Lung (tissue), 12 donors: Measurements from ENCODE around the gene APOB. TPM values are rescaled to one million over a fixed set of nuclear protein-coding genes. Genes with fewer than 3 reads are reported as not detected.

Experiments
- ATAC-seq: fragments of 200-7000 bp; cut with Tn5 transposase; one replicate; pipeline ENCODE4 v1.9.1; 2020; ENCODE audit warnings: moderate number of reproducible peaks; ENCODE audit not compliant: insufficient read depth, low FRiP score
- DNase-seq, 3 donors: peaks; one replicate each; pipeline ENCODE4 v3.0.0-alpha.2; 2013 to 2017
- H3K27ac ChIP-seq, 2 donors: one replicate each; pipeline ENCODE4 v1.5.1; 2013; ENCODE audit warnings: mild to moderate bottlenecking in 2 of 2, moderate library complexity in 2 of 2, control low read depth in 1 of 2, inconsistent platforms in 1 of 2, low read depth in 1 of 2, low read length in 1 of 2
- H3K27me3 ChIP-seq, 3 donors: one replicate each; pipeline ENCODE4 v1.5.1; 2013; ENCODE audit warnings: low read length in 2 of 3; ENCODE audit not compliant: control insufficient read depth in 3 of 3, insufficient read depth in 3 of 3
- H3K36me3 ChIP-seq, 4 donors: one replicate each; pipeline ENCODE4 v1.5.1; 2013; ENCODE audit warnings: low read length in 4 of 4, mild to moderate bottlenecking in 1 of 4, moderate library complexity in 1 of 4; ENCODE audit not compliant: control insufficient read depth in 4 of 4, insufficient read depth in 4 of 4
- H3K4me1 ChIP-seq, 5 donors: one replicate each; pipeline ENCODE4 v1.5.1; 2013; ENCODE audit warnings: low read length in 5 of 5, mild to moderate bottlenecking in 2 of 5, moderate library complexity in 1 of 5; ENCODE audit not compliant: control insufficient read depth in 5 of 5, insufficient read depth in 5 of 5
- H3K4me3 ChIP-seq: one replicate; pipeline ENCODE4 v1.5.1; 2013; ENCODE audit warnings: mild to moderate bottlenecking, control low read depth, moderate library complexity
- H3K9ac ChIP-seq, 2 donors: one replicate each; pipeline ENCODE4 v1.5.1; 2013; ENCODE audit warnings: low read length in 2 of 2, control low read depth in 1 of 2; ENCODE audit not compliant: insufficient read depth in 1 of 2
- H3K9me3 ChIP-seq, 4 donors: one replicate each; pipeline ENCODE4 v1.5.1; 2013; ENCODE audit warnings: low read length in 3 of 4, mild to moderate bottlenecking in 1 of 4, moderate library complexity in 1 of 4; ENCODE audit not compliant: control insufficient read depth in 4 of 4, insufficient read depth in 3 of 4
- CTCF ChIP-seq: IDR thresholded peaks from 2 replicates; pipeline ENCODE4 v1.5.1; 2012; ENCODE audit warnings: mild to moderate bottlenecking; ENCODE audit errors: control extremely low read depth, extremely low read depth
- WGBS, 2 donors: extraction: QIAGEN DNeasy Blood & Tissue Kit; methylation state at CpG; one replicate each; pipeline ENCODE4 v1.1.7; 2013; 5-methylcytosine and 5-hydroxymethylcytosine counted together
- polyA plus RNA-seq, 2 donors: library from polyadenylated mRNA; stranded (reverse); fragments of 200-250 nt; gene quantifications; one replicate each; pipeline ENCODE4 v1.2.1, GENCODE V29; 2013
- total RNA-seq, 2 donors: library from RNA; depleted of rRNA in 1 of 2; stranded (reverse); fragments of >200 nt in 1 of 2; gene quantifications; one replicate each; pipeline ENCODE4 v1.2.1, GENCODE V29; 2014 to 2021
- donor health status: control.
- donor health status: control.
- donor health status: Bipolar disorder and iron deficiency.
- donor health status: healthy.
- donor health status: DM: yes; HTN: yes; CAD: no.

Gene APOB
- total and polyA plus RNA-seq, 4 donors = 0.04 to 1.7 (median 0.18) TPM

GRCh38 chr2:21057097-21057496, 13.2 kb upstream of the APOB start:
- no peak overlapping the region for H3K27ac ChIP-seq
- TF ChIP-seq CTCF = no peak
- H3K9ac ChIP-seq = no peak overlapping the region
- no peak for ATAC-seq
- no peaks in the 10 kb centered on the region for H3K9me3 ChIP-seq
- no peaks in the 10 kb centered on the region for H3K4me1 ChIP-seq
- DNase-seq = no peak
- no peaks in the 10 kb centered on the region for H3K36me3 ChIP-seq
- 91 to 93% methylated on average over 2 of the region's 2 CpGs for WGBS, 2 donors
- H3K27me3 ChIP-seq = no peaks in the 10 kb centered on the region
- no peak overlapping the region for H3K4me3 ChIP-seq

- no peaks in the 10 kb centered on the region for H3K4me1 ChIP-seq
- TF ChIP-seq CTCF = no peak
- DNase-seq = no peak
Observed at GRCh38 chr2:21055879-21056790, 12.3 kb upstream of the APOB start.

GRCh38 chr2:21055451-21055850, 11.6 kb upstream of the APOB start:
- H3K4me1 ChIP-seq = no peaks in the 10 kb centered on the region
- no peak overlapping the region for H3K9ac ChIP-seq
- DNase-seq (no peak), ATAC-seq (no peak)
- no peaks in the 10 kb centered on the region for H3K36me3 ChIP-seq
- H3K27me3 ChIP-seq = peaks cover 0 to 2% (median 0%) of the 10 kb centered on the region in 3 donors
- H3K27ac ChIP-seq = no peak overlapping the region
- no peak for TF ChIP-seq CTCF
- WGBS, 2 donors = 86 to 89% methylated on average over 3 of the region's 3 CpGs
- no peak overlapping the region for H3K4me3 ChIP-seq
- no peaks in the 10 kb centered on the region for H3K9me3 ChIP-seq

More at GRCh38 chr2:21055879-21056790, 12.3 kb upstream of the APOB start:
- Histone ChIP-seq H3K9ac (no peak overlapping the region), H3K27ac (no peak overlapping the region), H3K4me3 (no peak overlapping the region), H3K9me3 (no peaks in the 10 kb centered on the region), H3K36me3 (no peaks in the 10 kb centered on the region), H3K27me3 (peaks cover 0 to 2% (median 0%) of the 10 kb centered on the region in 3 donors)
- WGBS, 2 donors = 77 to 84% methylated on average over 10 of the region's 10 CpGs
- no peak for ATAC-seq
